GM12878 (cell line): ENCODE results near the gene LEFTY1. TPM values are rescaled to one million over a fixed set of nuclear protein-coding genes. Genes with fewer than 3 reads are reported as not detected.

Experiments used
- ATAC-seq: fragments of 200-7000 bp; cut with Tn5 transposase; 3 replicates; pipeline ENCODE4 v1.9.1; 2020; ENCODE audit warnings: mild to moderate bottlenecking, moderate library complexity
- BruUV-seq: library from RNA; stranded (reverse); fragments of 400-500 nt; replicated peaks from 2 replicates; lab custom pipeline; 2021; lab: Mats Ljungman, UMichigan
- CTCF ChIA-PET: fragments of 300-600 bp; sonication (Branson Sonifier 250); formaldehyde crosslinking; extraction: SDS; loops from one replicate; lab custom pipeline; 2021; ENCODE audit warnings: inconsistent platforms; lab: Yijun Ruan, JAX
- POLR2A ChIA-PET: fragments of 350-600 bp; formaldehyde crosslinking; extraction: SDS; loops from one replicate; lab custom pipeline; 2021; ENCODE audit warnings: inconsistent platforms; lab: Charles Lee
- RAD21 ChIA-PET: fragments of 300-600 bp; sonication (Branson Sonifier 250); formaldehyde crosslinking; loops from one replicate; lab custom pipeline; 2023; ENCODE audit warnings: antibody characterized with exemption; ENCODE audit not compliant: unreplicated experiment; lab: Charles Lee
- SMC1A ChIA-PET: fragments of 300-600 bp; sonication (Branson Sonifier 250); formaldehyde crosslinking; loops from one replicate; lab custom pipeline; 2023; ENCODE audit not compliant: unreplicated experiment, uncharacterized antibody; lab: Charles Lee
- DNase-seq: peaks from one replicate; pipeline ENCODE4 v3.0.0-alpha.2; 2011; ENCODE audit warnings: low read depth, low spot score
- FAIRE-seq: peaks from 3 replicates; lab custom pipeline; 2011; peaks lifted over from hg19 to GRCh38; lab: Jason Lieb, UNC
- H2AFZ ChIP-seq: 2 replicates; pipeline ENCODE4 v1.6.0; 2011; ENCODE audit warnings: low read depth, low read length, control low read depth; ENCODE audit not compliant: control insufficient read depth
- H3K27ac ChIP-seq: 2 replicates; pipeline ENCODE4 v1.5.1; 2011; ENCODE audit warnings: control low read depth; ENCODE audit not compliant: control insufficient read depth, insufficient read depth
- H3K27me3 ChIP-seq, 2 experiments: replicated peaks in 1 of 2; 2 replicates each; pipeline versions ENCODE4 v1.6.0 to v1.6.1; 2011; ENCODE audit warnings: low read length in 1 of 2; ENCODE audit not compliant: control insufficient read depth in 2 of 2, insufficient read depth in 2 of 2
- H3K36me3 ChIP-seq, 2 experiments: 2 replicates each; pipeline ENCODE4 v1.5.1; 2011; ENCODE audit warnings: low read length in 1 of 2; ENCODE audit not compliant: control insufficient read depth in 2 of 2, insufficient read depth in 2 of 2
- H3K4me1 ChIP-seq: 2 replicates; pipeline ENCODE4 v1.6.1; 2011; ENCODE audit warnings: mild to moderate bottlenecking, low read length, moderate library complexity, mixed read lengths; ENCODE audit not compliant: control insufficient read depth, insufficient read depth
- H3K4me2 ChIP-seq: 2 replicates; pipeline ENCODE4 v1.6.0; 2011; ENCODE audit warnings: control low read depth; ENCODE audit not compliant: control insufficient read depth, insufficient read depth
- H3K4me3 ChIP-seq: fragments of 200-600 bp; sonication (generic); 2 replicates; pipeline ENCODE4 v1.5.1; 2016
- H3K79me2 ChIP-seq: 2 replicates; pipeline ENCODE4 v1.6.0; 2011; ENCODE audit warnings: low read length; ENCODE audit not compliant: control insufficient read depth, insufficient read depth
- H3K9ac ChIP-seq: 2 replicates; pipeline ENCODE4 v1.8.0; 2011; ENCODE audit warnings: low read length, control low read depth, mixed read lengths; ENCODE audit not compliant: control insufficient read depth, insufficient read depth
- H3K9me3 ChIP-seq: replicated peaks from 3 replicates; pipeline ENCODE4 v1.5.1; 2011; ENCODE audit warnings: mild to moderate bottlenecking, low read length; ENCODE audit not compliant: control insufficient read depth, insufficient read depth
- H4K20me1 ChIP-seq: 2 replicates; pipeline ENCODE4 v1.6.0; 2011; ENCODE audit not compliant: control insufficient read depth, insufficient read depth
- CBFB ChIP-seq: IDR thresholded peaks from 2 replicates; pipeline ENCODE4 v1.6.1; 2016; ENCODE audit warnings: antibody characterized with exemption, low read depth
- CEBPZ ChIP-seq: fragments of 150-350 bp; IDR thresholded peaks from 2 replicates; pipeline ENCODE4 v1.6.1; 2016; ENCODE audit warnings: low read depth, low read length
- CTCF ChIP-seq, 3 experiments: IDR thresholded peaks in 2 of 3; conservative IDR thresholded peaks in 1 of 3; 2 replicates each; pipeline ENCODE4 v1.5.1; 2011; ENCODE audit warnings: low read depth in 3 of 3, low read length in 3 of 3, mild to moderate bottlenecking in 3 of 3, control low read depth in 2 of 3, moderate library complexity in 2 of 3, inconsistent platforms in 1 of 3, mixed read lengths in 1 of 3; ENCODE audit not compliant: control insufficient read depth in 2 of 3, insufficient read depth in 1 of 3; ENCODE audit errors: extremely low read depth in 1 of 3
- IKZF1 ChIP-seq: fragments of 450-650 bp; conservative IDR thresholded peaks from 2 replicates; pipeline ENCODE4 v1.6.1; 2017; ENCODE audit warnings: antibody characterized with exemption, mild to moderate bottlenecking
- MEF2A ChIP-seq: IDR thresholded peaks from 2 replicates; pipeline ENCODE4 v1.6.1; 2011; ENCODE audit warnings: low read depth, mild to moderate bottlenecking, low read length, moderate library complexity; ENCODE audit not compliant: insufficient read depth
- MYB ChIP-seq: fragments of 150-350 bp; IDR thresholded peaks from 2 replicates; pipeline ENCODE4 v1.6.1; 2014; ENCODE audit warnings: mild to moderate bottlenecking, low read depth, low read length, borderline replicate concordance
- NFXL1 ChIP-seq: fragments of 450-650 bp; IDR thresholded peaks from 2 replicates; pipeline ENCODE4 v1.6.1; 2017; ENCODE audit warnings: antibody characterized with exemption, mild to moderate bottlenecking, borderline replicate concordance
- NFYA ChIP-seq: IDR thresholded peaks from 2 replicates; pipeline ENCODE4 v1.6.1; 2011; ENCODE audit warnings: low read depth, mild to moderate bottlenecking, low read length, improper control_type of control experiment, borderline replicate concordance
- POLR2AphosphoS2 ChIP-seq: IDR thresholded peaks from 2 replicates; pipeline ENCODE4 v1.6.1; 2011; ENCODE audit warnings: low read depth, mild to moderate bottlenecking, low read length, improper control_type of control experiment, moderate library complexity
- SIN3A ChIP-seq: IDR thresholded peaks from 2 replicates; pipeline ENCODE4 v1.6.1; 2012; ENCODE audit warnings: low read depth, low read length, improper control_type of control experiment
- SMAD1 ChIP-seq: fragments of 450-650 bp; IDR thresholded peaks from 2 replicates; pipeline ENCODE4 v1.6.1; 2018; ENCODE audit warnings: mild to moderate bottlenecking, low read depth; ENCODE audit not compliant: partially characterized antibody
- SUZ12 ChIP-seq: fragments of 200-600 bp; sonication (generic); IDR thresholded peaks from one replicate; pipeline ENCODE4 v1.6.1; 2018; ENCODE audit warnings: antibody characterized with exemption, mild to moderate bottlenecking; ENCODE audit not compliant: unreplicated experiment
- TCF7 ChIP-seq: IDR thresholded peaks from 2 replicates; pipeline ENCODE4 v1.6.1; 2014; ENCODE audit warnings: antibody characterized with exemption, borderline replicate concordance
- USF2 ChIP-seq: IDR thresholded peaks from 2 replicates; pipeline ENCODE4 v1.6.1; 2011; ENCODE audit warnings: low read depth, low read length, improper control_type of control experiment, borderline replicate concordance
- ZBTB11 ChIP-seq: fragments of 450-650 bp; formaldehyde crosslinking; IDR thresholded peaks from 2 replicates; pipeline ENCODE4 v1.5.0; 2022; ENCODE audit warnings: mild to moderate bottlenecking, missing genetic modification characterization
- WGBS: methylation state at CpG from one replicate; pipeline ENCODE4 v1.1.6; 2016; ENCODE audit warnings: low lambda C conversion rate; ENCODE audit not compliant: insufficient replicate concordance, insufficient coverage; ENCODE audit errors: missing lambda C conversion rate; 5-methylcytosine and 5-hydroxymethylcytosine counted together
- in situ Hi-C: fragments of 300-500 bp; cut with MboI; formaldehyde crosslinking; loops from 9 replicates; pipeline ENCODE4 v1.14.3; 2018; ENCODE audit warnings: mixed read lengths
- intact Hi-C: fragments of 100-400 bp; cut with micrococcal nuclease; formaldehyde crosslinking; loops from one replicate; pipeline ENCODE4 v1.14.2; 2022; ENCODE audit not compliant: unreplicated experiment
- polyA plus RNA-seq, 11 experiments: library from polyadenylated mRNA; depleted of rRNA in 4 of 11; unstranded in 6 of 11; stranded (reverse) in 5 of 11; fragments of >200 nt; fragmentation: Nextera tagmentation in 4 of 11; fragmentation: Illumina TruSeq in 1 of 11; extraction: Ambion mirVana in 4 of 11; extraction: Trizol in 1 of 11; gene quantifications; 1 replicate in 1 of 11; 2 replicates in 10 of 11; pipeline versions ENCODE4 v1.2.1 to v1.2.3, GENCODE V29; 2011 to 2016; ENCODE audit warnings: inconsistent platforms in 2 of 11, missing spikeins in 2 of 11, low read depth in 1 of 11
- total RNA-seq, 4 experiments: library from RNA; depleted of rRNA in 3 of 4; stranded (reverse); fragments of >200 nt in 3 of 4; fragmentation: Illumina TruSeq in 1 of 4; extraction: Trizol in 1 of 4; gene quantifications; 2 replicates each; pipeline versions ENCODE4 v1.2.1 to v1.2.3, GENCODE V29; 2013 to 2021

The LEFTY1 gene
- total and polyA plus RNA-seq, 10 of the 15 experiments (the other 5 are each of a cell fraction or from before 2014, with no cell fraction given): 0.06 TPM; not detected in 8

- DNase-seq (no peak), ATAC-seq (no peak), FAIRE-seq (no peak)
- ChIA-PET CTCF (interaction anchor here (1.3 kb wide), 1 partner anchor 525 kb away, joined by 4 read pairs; no protein-coding TSS in a partner anchor), POLR2A (no interaction called here), SMC1A (no interaction called here), RAD21 (no interaction called here)
- WGBS: 75% methylated on average over 12 of the region's 12 CpGs
- intact Hi-C loops: loop anchor here (10.0 kb wide), 2 partner anchors 287 to 367 kb away; no protein-coding TSS in a partner anchor
- no peak overlapping the region for H3K4me2 ChIP-seq
- peaks cover 0 to 2% of the 10 kb centered on the region in 2 experiments; a peak in 2 of 4 replicates for H3K36me3 ChIP-seq
- TSS peak; percentile 35 for BruUV-seq
- in situ Hi-C loops: no loop called here
- no peaks in the 10 kb centered on the region for H3K27me3 ChIP-seq
- H3K9me3 ChIP-seq: no peaks in the 10 kb centered on the region
- H4K20me1 ChIP-seq: no peaks in the 10 kb centered on the region
- H3K27ac ChIP-seq: no peak overlapping the region
- H3K79me2 ChIP-seq: no peaks in the 10 kb centered on the region
- no peaks in the 10 kb centered on the region for H3K4me1 ChIP-seq
- no peak overlapping the region for H3K9ac ChIP-seq
- no peak overlapping the region for H2AFZ ChIP-seq
- H3K4me3 ChIP-seq: no peak overlapping the region
- no peak for TF ChIP-seq CEBPZ
- no peak for TF ChIP-seq MEF2A
- TF ChIP-seq NFXL1: no peak
- TF ChIP-seq USF2: no peak
- TF ChIP-seq NFYA: no peak
- TF ChIP-seq CTCF (IDR thresholded peaks at IDR 0.05 in 2 of 3, conservative IDR thresholded peaks at IDR 0.05 in 1 of 3; ENCODE audit: control insufficient read depth in 2 of 3, extremely low read depth in 1 of 3, insufficient read depth in 1 of 3, low read depth in 3 of 3, low read length in 3 of 3): no peak
- no peak for TF ChIP-seq IKZF1
- TF ChIP-seq SUZ12: no peak
- TF ChIP-seq SIN3A: no peak
- no peak for TF ChIP-seq MYB
- no peak for TF ChIP-seq CBFB
- no peak for TF ChIP-seq ZBTB11
- TF ChIP-seq SMAD1: no peak
- no peak for TF ChIP-seq POLR2AphosphoS2
- no peak for TF ChIP-seq TCF7
Observed at GRCh38 chr1:225842074-225842473, 46.9 kb downstream of the LEFTY1 start.
